GM13976 (cell line): Measurements from ENCODE around the gene CD151.

Source experiments
- DNase-seq: peaks from one replicate; pipeline ENCODE4 v3.0.0; 2012; ENCODE audit warnings: low spot score
- CTCF ChIP-seq: IDR thresholded peaks from 2 replicates; pipeline ENCODE4 v1.5.1; 2012; ENCODE audit warnings: borderline replicate concordance, mild to moderate bottlenecking; ENCODE audit not compliant: insufficient read depth; ENCODE audit errors: extremely low read depth, missing control alignments, control extremely low read depth
- in situ Hi-C: fragments of 300-500 bp; cut with MboI; formaldehyde crosslinking; loops from one replicate; pipeline ENCODE4 v1.12.0; 2022; ENCODE audit warnings: low sequenced_read_pairs, mixed read lengths, inconsistent platforms; ENCODE audit not compliant: unreplicated experiment

CD151 gene

DNA sequence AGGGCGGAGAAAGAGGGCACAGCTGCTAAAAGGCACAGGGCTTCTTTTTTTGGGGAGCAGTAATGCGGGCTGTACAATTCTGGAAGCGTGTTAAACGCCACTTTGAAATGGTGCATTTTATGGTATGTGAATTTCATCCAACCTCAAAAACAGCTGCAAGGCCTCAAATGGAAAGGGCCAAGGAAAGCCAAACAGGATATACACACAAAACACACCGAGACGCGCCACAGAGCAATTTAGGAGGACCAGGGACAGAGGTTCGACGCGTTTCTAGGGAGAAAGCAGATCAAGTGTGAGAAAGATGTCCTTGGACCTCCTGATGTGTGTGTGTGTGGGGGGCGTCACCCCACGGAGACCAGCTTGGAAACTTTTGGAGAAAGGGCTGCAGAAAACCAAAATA lies 41.0 kb downstream of the CD151 start:
- TF ChIP-seq CTCF: no peak
- in situ Hi-C loops: no loop called here
- DNase-seq: no peak

DNA sequence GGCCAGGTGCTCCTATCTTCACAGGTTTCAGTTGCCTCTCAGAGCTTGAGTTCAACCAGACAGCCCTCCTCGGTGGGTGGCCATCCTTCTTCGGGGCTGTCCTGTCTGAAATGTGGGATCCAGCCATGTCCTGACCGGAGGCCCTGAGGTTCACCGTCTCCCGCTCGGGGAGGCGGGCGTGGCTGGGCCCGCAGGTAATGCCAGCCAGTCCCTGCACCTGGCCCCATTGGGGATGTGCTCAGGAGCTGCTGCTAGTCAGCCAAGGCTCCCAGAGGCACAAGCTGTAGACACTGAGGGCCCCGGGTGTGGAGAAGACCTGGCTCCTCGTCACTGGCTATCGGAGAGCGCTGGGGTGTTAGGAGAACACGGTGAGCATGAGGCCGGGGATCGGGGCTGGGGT lies 42.5 kb downstream of the CD151 start:
- in situ Hi-C loops: no loop called here
- no peak for DNase-seq
- no peak for TF ChIP-seq CTCF

DNA sequence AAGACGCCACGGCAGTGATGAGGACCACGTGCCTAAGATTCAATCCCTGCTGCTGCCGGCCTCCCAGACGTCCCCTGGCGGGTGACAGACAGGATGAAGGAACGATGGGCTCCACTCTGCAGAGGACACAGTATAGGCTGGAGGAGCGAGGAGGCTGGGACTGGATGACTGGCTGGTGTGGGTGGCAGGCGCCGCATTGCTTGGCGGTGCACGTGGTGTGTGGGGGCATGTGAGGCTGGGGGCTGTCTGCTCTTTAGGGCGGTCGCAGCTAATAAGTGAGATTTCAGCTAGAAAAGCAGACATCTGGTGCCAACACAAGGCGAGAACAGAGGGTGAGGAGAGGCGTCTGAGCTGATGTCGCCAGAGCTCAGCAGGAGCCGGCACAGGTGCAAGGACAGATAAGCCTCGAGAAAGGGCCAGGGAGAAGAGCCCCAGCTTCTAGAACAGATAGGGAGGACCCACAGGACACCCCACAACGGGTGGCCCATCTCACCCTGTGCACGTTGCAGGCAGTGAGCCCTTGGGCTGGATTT lies 43.1 kb downstream of the CD151 start:
- no peak for TF ChIP-seq CTCF
- in situ Hi-C loops: no loop called here
- no peak for DNase-seq

DNA sequence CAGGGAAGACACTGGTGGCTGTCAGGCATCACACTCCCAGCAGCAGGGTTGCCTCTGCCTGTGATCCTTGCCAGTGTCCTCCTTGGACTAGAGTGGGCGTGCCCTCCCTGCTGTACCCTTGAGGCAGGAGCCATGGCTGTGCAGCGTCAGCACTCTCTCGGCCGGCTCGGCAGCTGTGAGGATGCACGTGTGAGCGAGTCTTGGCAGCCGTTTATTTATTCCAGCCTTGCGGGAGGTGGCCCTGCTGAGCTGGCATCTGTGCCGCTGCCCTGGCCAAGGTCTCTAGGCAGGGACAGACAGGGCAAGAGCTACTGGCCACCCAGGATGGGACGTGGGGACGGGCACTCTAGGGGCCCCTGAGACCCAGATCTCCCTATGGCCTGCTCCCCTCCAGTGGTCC lies 43.8 kb downstream of the CD151 start:
- in situ Hi-C loops: no loop called here
- no peak for TF ChIP-seq CTCF
- DNase-seq: no peak

DNA sequence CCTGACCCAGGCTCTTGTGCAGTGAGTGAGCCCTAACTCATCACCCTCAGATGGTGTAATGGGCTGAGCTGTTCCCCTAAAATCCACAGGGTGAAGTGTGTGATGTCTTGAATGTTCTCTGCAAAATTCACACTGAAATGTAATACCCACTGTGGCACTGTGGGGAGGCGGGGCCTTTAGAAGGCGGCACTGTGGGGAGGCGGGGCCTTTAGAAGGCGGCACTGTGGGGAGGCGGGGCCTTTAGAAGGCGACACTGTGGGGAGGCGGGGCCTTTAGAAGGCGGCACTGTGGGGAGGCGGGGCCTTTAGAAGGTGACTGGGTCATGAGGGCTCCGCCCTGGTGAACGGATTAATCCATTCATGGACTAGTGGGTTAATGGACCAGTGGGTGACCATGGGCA lies 44.8 kb downstream of the CD151 start:
- DNase-seq: no peak
- TF ChIP-seq CTCF: no peak
- in situ Hi-C loops: no loop called here

- no peak for DNase-seq
- in situ Hi-C loops: no loop called here
- TF ChIP-seq CTCF: no peak
These were observed 47.7 kb downstream of the CD151 start for GRCh38 chr11:880447-880846.

DNA sequence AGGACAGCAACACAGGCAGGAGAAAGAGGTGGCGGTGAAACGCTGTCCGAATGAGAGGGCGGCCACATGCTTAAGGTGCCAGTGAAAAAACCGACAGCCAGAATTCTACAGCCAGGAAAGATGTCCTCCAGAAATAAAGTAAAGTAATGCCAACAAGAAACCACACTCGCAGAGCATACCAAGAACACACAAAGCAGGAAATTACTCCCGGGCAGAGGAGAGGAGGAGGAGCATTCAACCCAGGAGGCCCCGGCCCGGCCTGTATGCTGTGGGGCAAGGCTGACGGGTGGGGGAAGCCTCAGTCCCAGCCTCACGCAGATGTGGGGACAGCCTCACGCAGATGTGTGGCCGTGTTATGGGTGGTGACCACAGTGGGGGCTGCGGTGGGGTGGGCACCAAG lies 49.8 kb downstream of the CD151 start:
- in situ Hi-C loops: no loop called here
- no peak for DNase-seq
- no peak for TF ChIP-seq CTCF
